Left ventricle myocardium inferior (tissue), 1 donor: ENCODE measurements around the gene MMEL1. TPM values are rescaled to one million over a fixed set of nuclear protein-coding genes. Genes with fewer than 3 reads are reported as not detected.

Source experiments
- DNase-seq: peaks from one replicate; pipeline ENCODE4 v3.0.0-alpha.2; 2020
- H3K27ac ChIP-seq: fragments of 200-600 bp; replicated peaks from 2 replicates; pipeline ENCODE4 v1.8.0; 2021
- H3K27me3 ChIP-seq: fragments of 200-600 bp; 2 replicates; pipeline ENCODE4 v1.8.0; 2021; ENCODE audit warnings: low read depth
- H3K36me3 ChIP-seq: fragments of 200-600 bp; 2 replicates; pipeline ENCODE4 v1.8.0; 2021
- H3K4me1 ChIP-seq: fragments of 200-600 bp; 2 replicates; pipeline ENCODE4 v1.8.0; 2021
- H3K4me3 ChIP-seq: fragments of 200-600 bp; 2 replicates; pipeline ENCODE4 v1.8.0; 2021; ENCODE audit warnings: mild to moderate bottlenecking, moderate library complexity
- H3K9me3 ChIP-seq: fragments of 200-600 bp; replicated peaks from 2 replicates; pipeline ENCODE4 v1.8.0; 2021
- intact Hi-C: fragments of 100-400 bp; cut with micrococcal nuclease; formaldehyde crosslinking; loops from one replicate; pipeline ENCODE4 v1.11.0; 2022
- total RNA-seq: library from RNA; stranded (reverse); fragmentation: NEBNext Ultra II Directional; extraction: Animal tissue kit (Norgen Biotek cat#: 25700); gene quantifications from one replicate; pipeline ENCODE4 v1.2.1, GENCODE V29; 2021
- TF ChIP-seq, protein P1 (sequence below): fragments of 200-600 bp; IDR thresholded peaks from 2 replicates; pipeline ENCODE4 v1.8.0; 2021; ENCODE audit warnings: antibody characterized with exemption, mild to moderate bottlenecking, borderline replicate concordance
- donor health status: DM: no; HTN: yes; CAD: no; lungs with severe emphysema.

MMEL1 gene
- total RNA-seq, 1 donor from 2014 or later = 0.82 TPM

DNA sequence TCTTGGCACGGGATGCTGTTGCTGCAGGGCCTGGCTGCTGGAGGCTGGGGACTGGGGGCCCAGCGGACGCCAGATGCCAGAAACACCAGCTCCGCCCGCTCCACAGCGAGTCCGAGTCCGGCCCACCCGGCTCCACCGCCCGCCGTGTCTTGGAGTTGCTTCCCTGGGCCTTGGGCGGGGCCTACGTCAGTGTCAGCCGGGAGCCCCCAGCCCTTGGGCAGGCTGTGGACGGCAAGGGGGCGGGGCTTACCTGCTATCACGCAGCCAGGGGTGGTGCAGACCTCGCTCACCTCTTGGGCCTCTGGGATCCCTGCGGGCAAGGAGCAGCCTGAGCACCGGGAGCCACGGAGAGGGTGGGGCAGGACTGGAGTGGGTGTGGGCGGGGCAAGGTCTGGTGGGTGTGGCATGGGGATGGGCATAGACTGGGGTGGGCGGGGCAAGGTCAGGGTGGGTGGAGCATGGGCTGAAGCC lies 21.8 kb downstream of the MMEL1 start:
- peaks cover 70% of the 10 kb centered on the region for H3K27me3 ChIP-seq
- H3K27ac ChIP-seq = no peak overlapping the region
- H3K36me3 ChIP-seq = no peaks in the 10 kb centered on the region
- no peak overlapping the region for H3K4me3 ChIP-seq
- intact Hi-C loops = no loop called here
- TF ChIP-seq, protein P1, sequence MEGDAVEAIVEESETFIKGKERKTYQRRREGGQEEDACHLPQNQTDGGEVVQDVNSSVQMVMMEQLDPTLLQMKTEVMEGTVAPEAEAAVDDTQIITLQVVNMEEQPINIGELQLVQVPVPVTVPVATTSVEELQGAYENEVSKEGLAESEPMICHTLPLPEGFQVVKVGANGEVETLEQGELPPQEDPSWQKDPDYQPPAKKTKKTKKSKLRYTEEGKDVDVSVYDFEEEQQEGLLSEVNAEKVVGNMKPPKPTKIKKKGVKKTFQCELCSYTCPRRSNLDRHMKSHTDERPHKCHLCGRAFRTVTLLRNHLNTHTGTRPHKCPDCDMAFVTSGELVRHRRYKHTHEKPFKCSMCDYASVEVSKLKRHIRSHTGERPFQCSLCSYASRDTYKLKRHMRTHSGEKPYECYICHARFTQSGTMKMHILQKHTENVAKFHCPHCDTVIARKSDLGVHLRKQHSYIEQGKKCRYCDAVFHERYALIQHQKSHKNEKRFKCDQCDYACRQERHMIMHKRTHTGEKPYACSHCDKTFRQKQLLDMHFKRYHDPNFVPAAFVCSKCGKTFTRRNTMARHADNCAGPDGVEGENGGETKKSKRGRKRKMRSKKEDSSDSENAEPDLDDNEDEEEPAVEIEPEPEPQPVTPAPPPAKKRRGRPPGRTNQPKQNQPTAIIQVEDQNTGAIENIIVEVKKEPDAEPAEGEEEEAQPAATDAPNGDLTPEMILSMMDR = no peak
- no peak for DNase-seq
- H3K4me1 ChIP-seq = peaks cover 15% of the 10 kb centered on the region
- peaks cover 30% of the 10 kb centered on the region for H3K9me3 ChIP-seq

DNA sequence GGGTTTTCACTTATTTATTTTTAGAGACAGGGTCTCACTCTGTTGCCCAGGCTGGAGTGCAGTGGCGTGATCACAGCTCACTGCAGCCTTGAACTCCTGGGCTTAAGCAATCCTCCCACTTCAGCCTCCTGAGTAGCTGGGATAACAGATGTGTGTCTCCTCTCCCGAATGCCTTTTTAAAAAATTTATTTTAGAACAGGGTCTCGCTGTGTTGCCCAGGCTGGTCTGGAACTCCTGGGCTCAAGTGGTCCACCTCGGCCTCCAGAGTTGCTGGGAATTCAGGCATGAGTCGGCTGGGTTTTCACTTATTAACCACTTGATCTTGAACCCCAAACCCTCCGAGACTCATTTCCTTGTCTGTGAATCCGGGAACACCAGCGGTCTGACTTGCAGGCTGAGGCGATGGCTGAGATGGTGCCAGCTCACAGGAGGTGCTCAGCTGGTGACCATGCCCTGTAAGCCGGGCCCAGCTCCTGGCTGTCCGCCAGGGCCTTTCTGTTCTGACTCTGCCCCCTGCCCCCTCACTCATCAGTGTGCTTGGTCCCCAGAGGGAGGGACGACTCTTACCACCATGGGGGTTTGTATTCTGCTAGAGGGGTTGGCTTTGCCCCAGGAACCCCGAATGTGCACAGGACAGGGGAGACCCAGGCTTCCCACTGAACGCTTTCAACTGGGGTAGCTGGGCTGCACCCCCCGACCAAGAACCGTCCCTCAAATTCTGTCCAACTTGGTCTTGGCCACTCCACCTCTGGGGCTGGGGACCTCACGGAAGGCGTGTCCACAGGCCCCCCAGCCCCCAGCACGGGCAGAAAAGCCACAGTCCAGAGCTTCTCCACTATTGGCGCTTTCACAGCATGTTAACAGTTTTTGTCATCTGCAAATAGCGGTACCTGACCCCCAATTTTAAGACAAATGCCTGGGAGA lies 22.5 kb downstream of the MMEL1 start:
- DNase-seq = no peak
- no peak overlapping the region for H3K27ac ChIP-seq
- TF ChIP-seq, protein P1 = no peak
- no peak overlapping the region for H3K4me3 ChIP-seq
- H3K27me3 ChIP-seq = peaks cover 70% of the 10 kb centered on the region
- peaks cover 15% of the 10 kb centered on the region for H3K4me1 ChIP-seq
- intact Hi-C loops = no loop called here
- no peaks in the 10 kb centered on the region for H3K36me3 ChIP-seq
- peaks cover 23% of the 10 kb centered on the region for H3K9me3 ChIP-seq

DNA sequence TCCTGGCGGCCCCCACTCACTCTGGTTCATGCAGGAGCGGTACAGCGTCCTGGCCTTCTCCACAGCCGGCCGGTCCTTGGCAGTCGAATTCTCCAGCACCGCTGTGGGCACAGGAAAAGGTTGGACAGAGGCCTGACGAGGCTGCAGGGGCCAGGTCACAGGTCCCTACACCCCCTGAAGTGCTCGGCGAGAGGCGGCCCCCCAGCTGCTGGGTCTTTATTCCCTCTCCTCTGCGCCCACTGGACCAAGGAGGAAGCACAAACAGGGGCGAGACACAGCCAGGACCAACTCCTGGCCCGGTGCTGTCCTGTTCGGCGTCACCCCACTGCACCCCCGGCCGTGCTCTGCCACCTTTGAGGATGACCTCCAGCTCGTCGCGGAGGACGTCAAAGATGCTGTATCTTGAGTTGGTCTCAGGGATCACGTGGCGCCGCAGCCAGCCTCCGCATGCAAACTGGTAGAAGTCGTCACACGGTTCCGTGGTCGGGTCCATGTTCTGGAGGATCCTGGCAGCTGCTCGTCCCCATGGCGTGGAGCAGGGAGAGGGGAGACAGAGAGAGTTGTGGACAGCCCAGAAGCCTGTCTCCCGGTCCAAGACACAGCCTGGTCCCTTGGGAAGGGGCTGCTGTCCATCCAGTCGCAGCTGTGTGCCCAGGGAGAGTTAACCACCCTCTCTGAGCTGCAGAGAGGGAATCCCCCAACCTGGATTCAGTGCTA lies 23.3 kb downstream of the MMEL1 start:
- Histone ChIP-seq H3K4me3 (no peak overlapping the region), H3K27me3 (peaks cover 78% of the 10 kb centered on the region), H3K4me1 (peaks cover 15% of the 10 kb centered on the region), H3K27ac (no peak overlapping the region), H3K9me3 (peaks cover 14% of the 10 kb centered on the region), H3K36me3 (no peaks in the 10 kb centered on the region)
- no peak for DNase-seq
- TF ChIP-seq, protein P1 = no peak
- intact Hi-C loops = no loop called here

DNA sequence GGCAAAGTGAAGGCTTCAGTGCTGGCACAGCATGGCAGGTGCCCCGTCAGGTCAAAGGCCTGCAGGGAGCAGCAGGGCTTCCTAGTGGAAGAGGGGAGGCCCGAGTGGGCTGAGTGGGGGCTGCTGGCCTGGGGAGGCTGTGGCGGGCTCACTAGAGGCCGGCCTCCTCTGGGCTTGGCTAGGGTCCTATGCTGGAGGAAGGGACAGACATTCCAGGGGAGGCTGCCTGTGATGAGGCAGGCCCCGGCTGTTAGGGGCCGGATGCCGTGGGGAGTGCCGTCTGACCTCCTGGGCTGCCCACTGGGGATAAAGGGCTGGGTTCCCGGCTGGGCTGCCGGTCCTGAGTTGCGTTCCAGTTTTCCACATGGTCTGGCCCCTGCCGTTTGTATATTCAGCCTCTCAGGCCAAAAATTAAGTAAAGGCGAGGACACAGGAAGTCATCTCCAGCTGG lies 25.1 kb downstream of the MMEL1 start:
- intact Hi-C loops = no loop called here
- no peaks in the 10 kb centered on the region for H3K36me3 ChIP-seq
- peaks cover 15% of the 10 kb centered on the region for H3K4me1 ChIP-seq
- TF ChIP-seq, protein P1 = no peak
- no peak overlapping the region for H3K4me3 ChIP-seq
- DNase-seq = no peak
- H3K27me3 ChIP-seq = peaks cover 91% of the 10 kb centered on the region
- no peaks in the 10 kb centered on the region for H3K9me3 ChIP-seq
- H3K27ac ChIP-seq = no peak overlapping the region

DNA sequence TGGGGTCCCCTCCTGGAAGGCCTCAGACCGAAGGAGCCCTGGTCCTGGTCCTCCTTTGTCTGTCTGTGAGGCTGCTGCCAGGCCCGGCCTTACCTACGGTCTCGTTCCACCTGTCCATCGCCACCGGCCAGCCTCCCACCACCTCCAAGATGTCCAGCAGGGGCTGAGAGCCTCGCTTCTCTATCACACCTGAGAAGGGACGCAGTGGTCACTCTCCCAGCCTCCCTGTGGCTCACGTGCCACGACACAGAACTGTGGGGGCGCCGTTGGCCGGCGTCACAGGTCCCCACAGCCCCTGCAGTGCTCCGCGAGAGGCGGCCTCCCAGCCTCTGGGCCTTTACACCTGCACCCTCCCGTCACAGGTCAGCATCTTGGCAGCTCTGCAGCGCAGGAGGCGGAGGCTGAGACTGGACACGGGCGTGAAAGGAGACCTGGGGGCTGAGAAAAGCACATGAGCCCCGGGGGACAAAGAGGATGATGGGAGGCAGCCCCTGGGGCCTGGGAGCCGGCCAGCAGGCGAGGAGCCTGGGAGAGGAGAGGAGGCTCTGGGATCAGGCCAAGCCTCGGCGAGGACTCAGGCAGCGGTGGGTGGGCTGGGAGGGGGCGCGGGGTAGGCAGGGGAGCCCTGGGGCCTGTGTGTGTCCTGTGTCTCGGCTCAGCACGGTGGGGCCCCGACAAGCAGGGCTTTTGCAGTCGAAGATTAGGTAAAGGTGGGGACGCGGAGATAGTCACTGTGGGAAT lies 25.8 kb downstream of the MMEL1 start:
- Histone ChIP-seq H3K4me1 (peaks cover 15% of the 10 kb centered on the region), H3K9me3 (no peaks in the 10 kb centered on the region), H3K4me3 (no peak overlapping the region), H3K27ac (no peak overlapping the region), H3K27me3 (peaks cover 91% of the 10 kb centered on the region), H3K36me3 (no peaks in the 10 kb centered on the region)
- intact Hi-C loops = no loop called here
- TF ChIP-seq, protein P1 = no peak
- DNase-seq = no peak
